Progenitor cell of endocrine pancreas (in vitro differentiated cells): Measurements from ENCODE around the gene PPFIBP1. TPM values are rescaled to one million over a fixed set of nuclear protein-coding genes. Genes with fewer than 3 reads are reported as not detected.

Experiments
- DNase-seq: peaks from one replicate; pipeline ENCODE4 v3.0.0; 2021; ENCODE audit warnings: low spot score; ENCODE audit not compliant: unreplicated experiment
- H3K27ac Mint-ChIP-seq: 2 replicates; pipeline ENCODE4 v1.8.0; 2021; ENCODE audit warnings: mild to moderate bottlenecking, moderate library complexity, mixed read lengths
- H3K27me3 Mint-ChIP-seq: 2 replicates; pipeline ENCODE4 v1.8.0; 2021; ENCODE audit warnings: mixed read lengths
- H3K36me3 Mint-ChIP-seq: 2 replicates; pipeline ENCODE4 v1.8.0; 2022; ENCODE audit warnings: mixed read lengths; ENCODE audit not compliant: insufficient read depth
- H3K4me1 Mint-ChIP-seq: 2 replicates; pipeline ENCODE4 v1.8.0; 2021; ENCODE audit warnings: low read depth, mixed read lengths
- H3K4me3 Mint-ChIP-seq: 2 replicates; pipeline ENCODE4 v1.8.0; 2021; ENCODE audit warnings: low read depth, mild to moderate bottlenecking, moderate library complexity, mixed read lengths
- H3K9me3 Mint-ChIP-seq: 2 replicates; pipeline ENCODE4 v1.8.0; 2021; ENCODE audit warnings: low read depth, mixed read lengths
- CTCF ChIP-seq: fragments of 200-600 bp; sonication (generic); IDR thresholded peaks from one replicate; pipeline ENCODE4 v1.5.0; 2021; ENCODE audit warnings: antibody characterized with exemption, mild to moderate bottlenecking; ENCODE audit not compliant: unreplicated experiment
- total RNA-seq: library from RNA; stranded (reverse); gene quantifications from 2 replicates; pipeline ENCODE4 v1.2.1, GENCODE V29; 2021

Gene PPFIBP1
- total RNA-seq, 1 donor from 2014 or later: 85.4 TPM

- Mint-ChIP-seq H3K36me3 (peaks cover 22% of the 10 kb centered on the region), H3K9me3 (peaks cover 9% of the 10 kb centered on the region), H3K27me3 (no peaks in the 10 kb centered on the region), H3K4me3 (no peak overlapping the region), H3K27ac (no peak overlapping the region), H3K4me1 (peaks cover 2% of the 10 kb centered on the region)
- no peak for TF ChIP-seq CTCF
- no peak for DNase-seq
Measured at GRCh38 chr12:27531896-27532295, 7.9 kb downstream of the PPFIBP1 start.

GRCh38 chr12:27534060-27534764 lies 10.2 kb downstream of the PPFIBP1 start:
- H3K36me3 Mint-ChIP-seq: peaks cover 23% of the 10 kb centered on the region
- TF ChIP-seq CTCF: no peak
- no peak overlapping the region for H3K27ac Mint-ChIP-seq
- H3K4me1 Mint-ChIP-seq: peaks cover 5% of the 10 kb centered on the region
- no peak overlapping the region for H3K4me3 Mint-ChIP-seq
- H3K27me3 Mint-ChIP-seq: no peaks in the 10 kb centered on the region
- peaks cover 9% of the 10 kb centered on the region for H3K9me3 Mint-ChIP-seq
- DNase-seq: no peak

- Mint-ChIP-seq H3K4me3 (no peak overlapping the region), H3K9me3 (peaks cover 9% of the 10 kb centered on the region), H3K27ac (no peak overlapping the region), H3K36me3 (peaks cover 23% of the 10 kb centered on the region), H3K4me1 (peaks cover 7% of the 10 kb centered on the region), H3K27me3 (no peaks in the 10 kb centered on the region)
- no peak for TF ChIP-seq CTCF
- no peak for DNase-seq
Measured at GRCh38 chr12:27534765-27535161, 10.8 kb downstream of the PPFIBP1 start.

GRCh38 chr12:27535318-27535717 lies 11.3 kb downstream of the PPFIBP1 start:
- H3K27me3 Mint-ChIP-seq: no peaks in the 10 kb centered on the region
- no peak overlapping the region for H3K4me3 Mint-ChIP-seq
- no peak for DNase-seq
- no peak for TF ChIP-seq CTCF
- peaks cover 22% of the 10 kb centered on the region for H3K36me3 Mint-ChIP-seq
- no peak overlapping the region for H3K27ac Mint-ChIP-seq
- H3K4me1 Mint-ChIP-seq: peaks cover 5% of the 10 kb centered on the region
- H3K9me3 Mint-ChIP-seq: peaks cover 9% of the 10 kb centered on the region

- peaks cover 10% of the 10 kb centered on the region for H3K4me1 Mint-ChIP-seq
- H3K27me3 Mint-ChIP-seq: no peaks in the 10 kb centered on the region
- H3K9me3 Mint-ChIP-seq: peaks cover 9% of the 10 kb centered on the region
- no peak overlapping the region for H3K4me3 Mint-ChIP-seq
- H3K36me3 Mint-ChIP-seq: peaks cover 22% of the 10 kb centered on the region
- no peak for TF ChIP-seq CTCF
- no peak for DNase-seq
- no peak overlapping the region for H3K27ac Mint-ChIP-seq
Measured at GRCh38 chr12:27537855-27538675, 14.1 kb downstream of the PPFIBP1 start.
